Stimulated activated CD8-positive, alpha-beta memory T cell treated with anti-CD3 and anti-CD28 coated beads, Interleukin-12 subunit alpha, Interleukin-12 subunit beta, amount 100 ng/mL, for 24 hours (primary cell): ENCODE results near the gene LYZL4.

Experiments used
- DNase-seq: peaks from one replicate; pipeline ENCODE4 v3.0.0-alpha.2; 2020; ENCODE audit errors: extremely low read depth

Gene LYZL4

DNA sequence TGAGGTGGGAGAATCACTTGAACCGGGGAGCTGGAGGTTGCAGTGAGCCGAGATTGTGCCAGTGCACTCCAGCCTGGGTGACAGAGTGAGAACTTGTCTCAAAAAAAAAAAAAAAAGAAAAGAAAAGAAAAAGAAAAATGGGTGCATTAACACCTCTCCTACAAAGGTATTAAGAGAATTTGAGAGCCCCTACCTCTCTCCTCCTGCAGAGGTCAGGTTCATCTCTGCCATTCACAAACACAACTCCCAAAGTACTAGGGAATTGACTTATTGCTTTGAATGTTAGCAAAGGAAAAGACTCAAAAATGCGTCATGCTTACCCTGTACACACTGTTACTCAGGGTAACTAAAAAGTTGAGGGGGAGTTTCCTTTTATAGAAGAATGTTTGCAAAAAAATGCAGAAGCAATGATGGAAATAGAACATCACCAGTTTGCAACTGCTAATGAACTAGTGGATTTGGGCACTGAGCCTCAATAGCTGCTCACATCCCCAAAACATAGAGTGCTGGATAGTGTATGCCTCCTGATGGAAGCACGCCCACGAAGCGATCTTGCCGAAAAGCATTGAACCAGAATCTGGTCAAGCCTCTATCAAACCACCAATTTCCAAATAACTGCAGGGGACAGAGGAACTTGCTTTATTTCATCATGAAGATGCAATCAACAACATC is 15.5 kb upstream of the LYZL4 start:
- DNase-seq = no peak

DNA sequence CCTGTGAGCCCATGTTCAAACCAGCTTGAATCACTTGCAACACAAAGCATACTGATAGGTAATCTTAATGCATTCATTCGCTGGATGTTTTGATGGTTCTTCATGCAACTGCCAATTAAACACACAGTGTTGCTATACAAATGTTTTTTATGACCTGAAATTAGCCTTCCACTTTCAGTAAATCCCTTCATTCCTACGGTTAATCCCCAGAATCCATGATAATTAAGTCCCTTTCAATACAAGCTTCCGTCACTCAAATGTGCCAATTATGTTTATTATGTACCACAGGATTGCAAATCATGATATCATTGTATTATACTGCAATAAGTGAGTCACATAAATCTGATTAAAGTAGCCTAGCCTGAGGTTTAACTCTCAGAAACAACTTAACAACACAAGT is 14.5 kb upstream of the LYZL4 start:
- DNase-seq = no peak

- DNase-seq = no peak
Measured at GRCh38 chr3:42421818-42422796, 11.7 kb upstream of the LYZL4 start.

GRCh38 chr3:42419563-42419962 is 9.2 kb upstream of the LYZL4 start:
- DNase-seq = no peak

DNA sequence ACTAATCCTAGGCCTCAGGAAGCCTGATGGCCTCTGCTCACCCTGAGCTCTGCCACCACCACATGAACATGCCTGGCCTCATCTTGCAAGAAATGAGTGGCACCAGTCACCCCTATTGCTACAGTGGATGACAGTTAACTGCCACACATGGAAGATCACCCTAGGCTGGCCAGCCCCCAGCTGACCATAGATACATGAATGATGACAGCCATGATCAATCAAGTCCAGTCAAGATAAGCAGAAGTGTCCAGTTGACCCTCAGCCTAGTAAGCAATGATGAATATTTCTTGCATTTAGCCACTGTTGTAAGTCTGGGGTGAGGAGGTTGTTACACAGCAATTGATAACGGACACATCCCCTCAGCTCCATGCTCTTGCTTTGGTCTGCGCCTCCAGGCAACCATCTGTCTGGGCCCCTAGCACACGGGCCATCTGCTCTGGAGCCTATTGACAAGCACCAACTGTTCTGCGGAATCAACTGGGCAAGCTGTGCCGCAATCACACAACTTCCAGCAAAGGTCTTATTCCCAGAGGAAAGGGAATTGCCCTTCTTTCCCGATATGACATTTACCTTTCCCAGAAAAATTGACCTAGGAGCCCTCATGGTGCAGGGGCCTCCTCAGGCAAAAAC is 2.2 kb upstream of the LYZL4 start:
- no peak for DNase-seq

DNA sequence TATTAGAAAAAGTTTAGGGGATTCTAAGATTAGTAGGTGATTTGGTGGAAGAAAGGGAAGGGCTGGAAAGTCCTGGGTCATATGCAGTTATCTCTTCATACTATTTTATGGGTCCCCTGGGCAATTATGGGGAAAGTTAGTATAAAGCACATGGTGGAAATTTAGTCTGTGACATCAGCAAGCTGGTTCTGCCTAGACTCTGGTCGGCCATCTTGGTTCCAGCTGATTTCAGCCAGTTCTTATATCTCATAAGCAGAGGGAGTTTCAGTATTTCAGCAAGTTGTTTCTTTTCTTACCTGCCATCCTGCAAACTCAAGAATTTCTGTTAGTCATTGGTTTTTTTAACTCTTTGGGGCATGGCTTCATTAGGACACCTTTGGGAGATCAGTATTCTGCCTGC is 1.0 kb upstream of the LYZL4 start:
- no peak for DNase-seq

GRCh38 chr3:42408156-42408555 is 2.3 kb downstream of the LYZL4 start:
- no peak for DNase-seq

GRCh38 chr3:42406727-42407450 is 3.5 kb downstream of the LYZL4 start:
- DNase-seq = no peak

GRCh38 chr3:42405857-42406256 is 4.6 kb downstream of the LYZL4 start:
- no peak for DNase-seq

- DNase-seq = no peak
Measured at GRCh38 chr3:42403737-42404136, 6.7 kb downstream of the LYZL4 start.

DNA sequence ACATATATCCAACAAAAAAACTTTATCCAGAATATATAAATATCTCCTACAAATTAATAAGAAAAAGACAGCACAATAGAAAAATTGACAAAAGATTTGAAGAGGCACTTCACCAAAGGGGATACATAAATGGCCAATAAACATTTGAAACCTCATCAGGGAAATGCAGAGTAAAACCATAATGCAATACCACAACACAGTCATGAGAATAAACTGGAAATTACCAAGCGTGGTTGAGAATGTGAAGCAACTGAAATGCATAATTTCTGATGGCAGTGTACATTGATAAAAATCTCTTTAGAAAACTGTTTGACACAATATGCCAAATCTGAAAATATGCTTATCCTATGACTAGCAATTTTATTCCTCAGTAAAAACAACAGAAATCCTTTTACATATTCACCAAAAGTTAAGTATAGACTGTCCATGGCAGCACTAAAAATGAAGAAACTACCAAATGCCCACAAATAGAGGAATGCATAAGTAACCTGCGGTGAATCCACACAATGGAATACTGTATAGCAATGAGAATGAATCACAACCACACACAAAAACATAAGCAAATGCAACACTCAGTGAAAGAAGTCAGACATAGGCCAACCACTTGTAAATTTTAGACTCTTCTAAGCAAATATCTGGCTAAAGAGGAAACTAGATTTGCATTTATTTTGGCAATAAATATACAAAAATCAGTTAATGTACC is 7.9 kb downstream of the LYZL4 start:
- DNase-seq = no peak

DNA sequence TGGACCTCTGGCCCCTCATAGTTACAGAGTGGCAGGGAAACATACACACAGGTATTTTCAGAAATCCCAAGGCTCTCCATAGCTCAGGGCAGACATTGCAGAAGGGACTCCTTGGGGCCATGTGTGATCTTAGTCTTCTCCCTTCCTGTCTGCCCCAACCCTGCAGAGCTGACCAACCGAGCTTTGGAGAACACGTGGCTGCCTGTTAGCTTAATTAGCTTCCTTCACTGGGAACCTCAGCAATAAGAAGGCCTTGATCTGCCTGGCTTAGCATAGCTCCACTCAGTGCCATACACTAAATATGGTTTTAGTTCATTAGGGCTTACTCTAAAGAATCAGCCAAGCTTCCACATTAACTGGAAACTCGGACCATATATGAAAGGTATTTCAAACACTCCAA is 12.3 kb downstream of the LYZL4 start:
- DNase-seq = no peak

DNA sequence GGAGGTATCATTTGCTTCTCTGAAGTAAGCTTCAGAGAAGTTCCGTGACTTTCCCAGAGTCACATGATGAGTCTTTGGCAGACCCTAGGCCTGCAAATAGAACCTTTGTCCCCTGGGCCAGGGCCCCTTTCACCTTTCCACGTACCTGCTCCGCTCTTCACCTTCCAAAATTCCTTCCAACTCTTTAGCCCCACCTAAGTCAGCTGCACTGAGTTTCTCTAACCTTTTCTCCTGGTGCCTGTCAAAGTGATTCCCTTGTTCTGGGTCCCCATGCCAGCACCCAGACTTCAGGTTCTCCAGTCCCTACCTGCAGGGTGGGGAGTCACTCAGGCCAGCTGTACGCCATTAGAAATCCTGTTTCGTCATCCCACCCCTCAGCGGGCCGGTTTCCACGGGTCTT is 12.8 kb downstream of the LYZL4 start:
- DNase-seq = no peak

- DNase-seq = no peak
Measured at GRCh38 chr3:42394579-42395288, 15.7 kb downstream of the LYZL4 start.

GRCh38 chr3:42387802-42388651 is 22.4 kb downstream of the LYZL4 start:
- no peak for DNase-seq

- DNase-seq = no peak
Measured at GRCh38 chr3:42381551-42382082, 28.8 kb downstream of the LYZL4 start.

DNA sequence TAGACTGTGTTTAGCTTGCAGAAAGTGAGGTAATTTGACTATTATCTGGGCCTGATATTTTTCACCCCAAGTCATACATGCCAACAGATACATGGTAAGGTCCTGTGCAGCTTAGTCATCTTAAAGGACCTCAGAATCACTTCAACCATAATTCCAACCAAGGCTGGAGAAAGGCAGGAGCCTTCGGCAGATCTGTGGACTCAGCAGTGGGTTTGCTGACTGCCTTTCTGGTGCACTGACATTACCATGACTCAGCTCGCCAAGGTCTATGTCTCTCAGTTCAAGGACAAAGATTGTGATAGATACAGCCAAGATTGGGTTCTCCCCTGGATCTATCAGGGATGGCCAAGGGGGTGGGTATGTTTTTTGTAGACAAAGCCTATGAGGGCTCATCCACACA is 32.7 kb downstream of the LYZL4 start:
- no peak for DNase-seq

GRCh38 chr3:42376344-42376798 is 34.0 kb downstream of the LYZL4 start:
- DNase-seq = no peak

GRCh38 chr3:42375121-42375800 is 35.1 kb downstream of the LYZL4 start:
- no peak for DNase-seq
